SK-N-SH (cell line): ENCODE measurements around the gene TMEM97. TPM values are rescaled to one million over a fixed set of nuclear protein-coding genes. Genes with fewer than 3 reads are reported as not detected.

Source experiments
- CTCF ChIA-PET: fragments of 300-600, 350-600 bp; formaldehyde crosslinking; extraction: SDS; loops from one replicate; lab custom pipeline; 2021; lab: Yijun Ruan, JAX
- POLR2A ChIA-PET: fragments of 350-600 bp; sonication (Branson Sonifier 250); formaldehyde crosslinking; extraction: SDS; loops from one replicate; lab custom pipeline; 2020; ENCODE audit warnings: antibody characterized with exemption, inconsistent platforms; lab: Yijun Ruan, JAX
- DNase-seq: peaks from one replicate; pipeline ENCODE4 v3.0.0; 2012
- H2AFZ ChIP-seq: fragments of 200-600 bp; sonication (generic); 2 replicates; pipeline ENCODE4 v1.8.1; 2016; ENCODE audit warnings: antibody characterized with exemption, mild to moderate bottlenecking, low read depth
- H3F3A ChIP-seq: fragments of 200-600 bp; sonication (generic); replicated peaks from 2 replicates; pipeline ENCODE3; 2016; ENCODE audit warnings: antibody characterized with exemption, mild to moderate bottlenecking; ENCODE audit not compliant: insufficient read depth
- H3K27ac ChIP-seq, 2 experiments: fragments of 200-500 bp in 1 of 2; fragments of 200-600 bp in 1 of 2; sonication (Bioruptor generic) in 1 of 2; sonication (generic), shearing (Covaris generic) in 1 of 2; 2 replicates each; pipeline versions ENCODE4 v1.5.1 to v1.6.1; 2014 to 2016; ENCODE audit warnings: low read depth in 2 of 2, inconsistent platforms in 1 of 2, low read length in 1 of 2, mild to moderate bottlenecking in 1 of 2, mixed read lengths in 1 of 2
- H3K27me3 ChIP-seq: fragments of 200-600 bp; sonication (generic), shearing (Covaris generic); 2 replicates; pipeline ENCODE4 v1.6.1; 2016; ENCODE audit warnings: mixed run types; ENCODE audit not compliant: insufficient read depth
- H3K36me3 ChIP-seq, 2 experiments: fragments of 200-500 bp in 1 of 2; fragments of 200-600 bp in 1 of 2; sonication (Bioruptor generic) in 1 of 2; sonication (generic) in 1 of 2; replicated peaks in 1 of 2; 2 replicates each; pipeline versions ENCODE3 to v1.5.1; 2014 to 2016; ENCODE audit warnings: low read length in 1 of 2, mild to moderate bottlenecking in 1 of 2; ENCODE audit not compliant: insufficient read depth in 2 of 2, control insufficient read depth in 1 of 2
- H3K4me1 ChIP-seq, 2 experiments: fragments of 200-500 bp in 1 of 2; fragments of 200-600 bp in 1 of 2; sonication (Bioruptor generic) in 1 of 2; sonication (generic), shearing (Covaris generic) in 1 of 2; 2 replicates each; pipeline versions ENCODE4 v1.5.1 to v1.6.1; 2014 to 2016; ENCODE audit warnings: low read depth in 1 of 2, low read length in 1 of 2, mixed run types in 1 of 2; ENCODE audit not compliant: insufficient read depth in 2 of 2, control insufficient read depth in 1 of 2
- H3K4me2 ChIP-seq: fragments of 200-600 bp; sonication (generic), shearing (Covaris generic); 2 replicates; pipeline ENCODE4 v1.6.1; 2017; ENCODE audit warnings: mixed run types
- H3K4me3 ChIP-seq, 2 experiments: fragments of 200-500 bp in 1 of 2; fragments of 200-600 bp in 1 of 2; sonication (Bioruptor generic) in 1 of 2; sonication (generic), shearing (Covaris generic) in 1 of 2; 2 replicates each; pipeline versions ENCODE4 v1.5.1 to v1.8.1; 2014 to 2016; ENCODE audit warnings: low read depth in 2 of 2, inconsistent platforms in 1 of 2, low read length in 1 of 2, mild to moderate bottlenecking in 1 of 2, mixed read lengths in 1 of 2, moderate library complexity in 1 of 2
- H3K79me2 ChIP-seq: fragments of 200-600 bp; sonication (generic); 2 replicates; pipeline ENCODE4 v1.8.1; 2017; ENCODE audit warnings: mild to moderate bottlenecking; ENCODE audit not compliant: insufficient read depth
- H3K9ac ChIP-seq: fragments of 200-600 bp; sonication (generic); 2 replicates; pipeline ENCODE4 v1.6.1; 2017; ENCODE audit warnings: mixed run types
- H3K9me2 ChIP-seq: fragments of 200-600 bp; sonication (generic); 2 replicates; pipeline ENCODE4 v1.6.1; 2017; ENCODE audit warnings: mixed run types
- H3K9me3 ChIP-seq: fragments of 200-600 bp; sonication (generic); 2 replicates; pipeline ENCODE4 v1.6.1; 2017; ENCODE audit warnings: mixed run types, mild to moderate bottlenecking, moderate library complexity
- H4K20me1 ChIP-seq: fragments of 200-600 bp; sonication (generic); 2 replicates; pipeline ENCODE4 v1.6.1; 2017; ENCODE audit warnings: mild to moderate bottlenecking, mixed run types; ENCODE audit not compliant: insufficient read depth
- CTCF ChIP-seq: fragments of 200-600 bp; sonication (generic); IDR thresholded peaks from 2 replicates; pipeline ENCODE4 v1.6.1; 2017; ENCODE audit warnings: antibody characterized with exemption, mild to moderate bottlenecking, moderate library complexity
- ELF1 ChIP-seq: IDR thresholded peaks from 2 replicates; pipeline ENCODE4 v1.4.0; 2012
- EP300 ChIP-seq, 2 experiments: IDR thresholded peaks; 2 replicates each; pipeline versions ENCODE4 v1.4.0 to v1.6.1; 2012; ENCODE audit warnings: borderline replicate concordance in 1 of 2, low read depth in 1 of 2, low read length in 1 of 2
- FOXM1 ChIP-seq: IDR thresholded peaks from 2 replicates; pipeline ENCODE4 v1.4.0; 2012; ENCODE audit warnings: low read depth, mild to moderate bottlenecking
- JUND ChIP-seq: IDR thresholded peaks from 2 replicates; pipeline ENCODE4 v1.4.0; 2012
- MEF2A ChIP-seq: IDR thresholded peaks from 2 replicates; pipeline ENCODE4 v1.4.0; 2012; ENCODE audit warnings: low read depth, borderline replicate concordance
- NRF1 ChIP-seq: IDR thresholded peaks from 2 replicates; pipeline ENCODE4 v1.6.1; 2012; ENCODE audit warnings: low read depth, mild to moderate bottlenecking, low read length
- RAD21 ChIP-seq: IDR thresholded peaks from 2 replicates; pipeline ENCODE4 v1.6.1; 2012; ENCODE audit warnings: mild to moderate bottlenecking, low read length
- RFX5 ChIP-seq: IDR thresholded peaks from 2 replicates; pipeline ENCODE4 v1.6.1; 2012; ENCODE audit warnings: mild to moderate bottlenecking, improper control_type of control experiment, low read length
- SMC3 ChIP-seq: IDR thresholded peaks from 2 replicates; pipeline ENCODE4 v1.6.1; 2012; ENCODE audit warnings: low read depth, low read length, improper control_type of control experiment
- TAF1 ChIP-seq: IDR thresholded peaks from 2 replicates; pipeline ENCODE4 v1.6.1; 2012; ENCODE audit warnings: low read depth, mild to moderate bottlenecking, low read length, moderate library complexity, borderline replicate concordance
- TCF12 ChIP-seq: IDR thresholded peaks from 2 replicates; pipeline ENCODE4 v1.4.0; 2012
- TEAD4 ChIP-seq: IDR thresholded peaks from 2 replicates; pipeline ENCODE4 v1.4.0; 2012; ENCODE audit warnings: mild to moderate bottlenecking, borderline replicate concordance; ENCODE audit not compliant: insufficient read depth
- YY1 ChIP-seq: IDR thresholded peaks from 2 replicates; pipeline ENCODE4 v1.4.0; 2012; ENCODE audit warnings: low read depth, mild to moderate bottlenecking
- WGBS: methylation state at CpG from one replicate; pipeline ENCODE4 v1.1.6; 2017; ENCODE audit warnings: low lambda C conversion rate; 5-methylcytosine and 5-hydroxymethylcytosine counted together
- polyA plus RNA-seq, 3 experiments: library from polyadenylated mRNA; depleted of rRNA; stranded (reverse); fragments of >200 nt; gene quantifications; 2 replicates each; pipeline ENCODE4 v1.2.3, GENCODE V29; 2012
- TF ChIP-seq, protein P1 (sequence below): IDR thresholded peaks from 2 replicates; pipeline ENCODE4; 2012
- TF ChIP-seq, protein P2 (sequence below): IDR thresholded peaks from 2 replicates; pipeline ENCODE4 v1.4.0; 2012; ENCODE audit warnings: low read depth, borderline replicate concordance
- TF ChIP-seq, protein P3 (sequence below): IDR thresholded peaks from 2 replicates; pipeline ENCODE4 v1.4.0; 2012; ENCODE audit warnings: low read depth, borderline replicate concordance

TMEM97 gene
- polyA plus RNA-seq, 1 of the 3 experiments (the other 2 are of a cell fraction), result 8.6 TPM

DNA sequence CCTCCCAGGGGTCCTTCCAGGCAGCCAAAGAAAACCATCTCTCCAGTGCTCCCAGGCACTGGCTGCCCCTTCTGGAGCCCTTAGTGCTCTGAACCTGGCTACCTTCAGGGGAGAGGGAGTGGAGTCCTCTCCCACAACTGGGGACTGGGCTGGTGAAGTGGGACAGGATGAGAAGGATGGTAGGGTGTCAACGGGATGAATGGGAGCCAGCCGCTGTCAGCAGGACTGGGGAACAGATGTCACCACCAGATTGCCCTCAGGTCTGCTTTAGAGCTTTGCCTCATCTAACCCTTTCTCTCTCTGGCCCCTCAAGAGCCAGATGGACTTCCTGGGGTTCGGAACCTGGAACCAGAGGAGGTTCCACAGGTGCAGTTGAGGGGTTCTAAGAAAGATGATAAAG is 46.5 kb downstream of the TMEM97 start (continued):
- TF ChIP-seq, protein P1, sequence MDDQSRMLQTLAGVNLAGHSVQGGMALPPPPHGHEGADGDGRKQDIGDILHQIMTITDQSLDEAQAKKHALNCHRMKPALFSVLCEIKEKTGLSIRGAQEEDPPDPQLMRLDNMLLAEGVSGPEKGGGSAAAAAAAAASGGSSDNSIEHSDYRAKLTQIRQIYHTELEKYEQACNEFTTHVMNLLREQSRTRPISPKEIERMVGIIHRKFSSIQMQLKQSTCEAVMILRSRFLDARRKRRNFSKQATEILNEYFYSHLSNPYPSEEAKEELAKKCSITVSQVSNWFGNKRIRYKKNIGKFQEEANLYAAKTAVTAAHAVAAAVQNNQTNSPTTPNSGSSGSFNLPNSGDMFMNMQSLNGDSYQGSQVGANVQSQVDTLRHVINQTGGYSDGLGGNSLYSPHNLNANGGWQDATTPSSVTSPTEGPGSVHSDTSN, result no peak

DNA sequence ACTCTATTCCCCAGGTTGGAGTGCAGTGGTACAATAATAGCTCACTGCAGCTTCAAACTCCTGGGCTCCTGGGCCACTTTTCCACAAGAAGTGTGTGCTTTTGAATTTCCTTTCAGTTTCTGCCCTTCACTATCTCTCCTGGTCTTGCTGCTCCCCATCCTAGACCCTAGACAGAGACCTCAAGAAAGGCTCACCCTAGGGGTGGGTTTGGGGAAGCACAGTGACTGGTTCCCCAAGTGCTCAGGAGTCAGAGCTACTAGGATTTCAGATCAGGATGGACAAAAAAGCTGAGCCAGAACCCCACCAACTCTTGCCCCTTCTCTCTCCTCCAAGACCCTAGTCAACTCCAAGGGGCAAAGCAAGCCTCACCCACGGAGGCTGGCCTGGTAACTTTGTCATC is 47.6 kb downstream of the TMEM97 start:
- no peak for DNase-seq
- Histone ChIP-seq H3K36me3 (peaks cover under 1 to 21% of the 10 kb centered on the region in 2 experiments), H3K9me2 (no peaks in the 10 kb centered on the region), H2AFZ (no peak overlapping the region), H3K79me2 (no peaks in the 10 kb centered on the region), H3K27me3 (no peaks in the 10 kb centered on the region), H4K20me1 (no peaks in the 10 kb centered on the region), H3K9ac (no peak overlapping the region), H3K4me2 (no peak overlapping the region), H3K9me3 (no peaks in the 10 kb centered on the region), H3F3A (peaks cover 21% of the 10 kb centered on the region), H3K4me3 (no peak overlapping the region), H3K27ac (no peak overlapping the region), H3K4me1 (peaks cover 7 to 15% of the 10 kb centered on the region in 2 experiments)
- ChIA-PET POLR2A (interaction anchor here (1.2 kb wide), 1 partner anchor 9 kb away, joined by 3 read pairs; the partner anchor contains the start of gene POLDIP2), CTCF (interaction anchor here (0.8 to 1.3 kb wide), 2 partner anchors 10 to 21 kb away, joined by 4 to 5 read pairs; no protein-coding TSS in a partner anchor)
- TF ChIP-seq EP300 (IDR thresholded peaks at IDR 0.05; ENCODE audit: borderline replicate concordance in 1 of 2, low read depth in 1 of 2, low read length in 1 of 2), result no peak
- TF ChIP-seq FOXM1, result no peak
- TF ChIP-seq RAD21, result no peak
- peak; percentile 11; the same call in 1 of the 2 replicates for TF ChIP-seq CTCF
- TF ChIP-seq JUND, result no peak
- TF ChIP-seq SMC3, result no peak
- no peak for TF ChIP-seq TEAD4
- no peak for TF ChIP-seq TCF12
- 75% methylated on average over 1 of the region's 1 CpG for WGBS

DNA sequence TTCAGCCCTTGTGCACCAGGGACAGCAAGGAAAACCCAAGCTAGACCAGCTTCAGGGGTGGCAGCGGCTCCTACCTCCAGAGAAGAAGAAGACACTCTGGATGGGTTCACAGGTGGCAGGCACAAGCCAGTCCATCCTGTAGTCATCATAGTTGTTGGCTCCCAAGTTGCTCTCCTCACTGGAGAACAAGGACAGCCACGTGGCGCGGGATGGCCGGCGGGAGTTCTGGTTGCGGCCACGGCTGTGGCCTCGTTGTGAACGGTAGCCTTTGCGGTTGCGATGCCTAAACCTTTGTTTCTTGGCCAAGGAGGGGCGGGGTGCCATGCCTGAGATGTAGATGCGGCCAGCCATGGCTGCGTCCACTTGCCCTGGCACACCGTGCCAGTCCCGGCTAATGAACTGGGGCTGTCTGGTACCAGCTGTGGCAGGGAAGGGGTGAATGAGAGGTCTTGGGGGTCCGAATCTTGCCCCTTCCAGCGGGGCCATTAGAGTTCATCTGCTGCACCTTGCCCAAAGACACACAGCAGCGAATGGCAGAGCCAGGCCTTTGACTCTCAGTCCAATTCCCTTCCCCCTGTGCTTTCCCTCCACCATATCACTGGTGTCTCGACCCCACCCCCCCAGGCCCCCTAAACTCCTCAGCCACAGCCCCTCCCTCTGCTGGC is 48.8 kb downstream of the TMEM97 start:
- Histone ChIP-seq H4K20me1 (peaks cover 3% of the 10 kb centered on the region), H3K9ac (no peak overlapping the region), H3K36me3 (peaks cover 0 to 16% of the 10 kb centered on the region in 2 experiments), H3F3A (peaks cover 21% of the 10 kb centered on the region), H3K4me2 (no peak overlapping the region), H3K9me2 (no peaks in the 10 kb centered on the region), H3K4me3 (no peak overlapping the region), H3K79me2 (peaks cover 4% of the 10 kb centered on the region; the same call in 1 of the 2 replicates), H2AFZ (no peak overlapping the region), H3K9me3 (no peaks in the 10 kb centered on the region), H3K27me3 (no peaks in the 10 kb centered on the region), H3K27ac (no peak overlapping the region), H3K4me1 (peaks cover 7 to 18% of the 10 kb centered on the region in 2 experiments)
- WGBS, result 79% methylated on average over 6 of the region's 21 CpGs
- TF ChIP-seq FOXM1 (no peak), RAD21 (no peak), NRF1 (no peak), TAF1 (no peak), ELF1 (no peak), YY1 (no peak), RFX5 (no peak), MEF2A (no peak)
- TF ChIP-seq, protein P2, sequence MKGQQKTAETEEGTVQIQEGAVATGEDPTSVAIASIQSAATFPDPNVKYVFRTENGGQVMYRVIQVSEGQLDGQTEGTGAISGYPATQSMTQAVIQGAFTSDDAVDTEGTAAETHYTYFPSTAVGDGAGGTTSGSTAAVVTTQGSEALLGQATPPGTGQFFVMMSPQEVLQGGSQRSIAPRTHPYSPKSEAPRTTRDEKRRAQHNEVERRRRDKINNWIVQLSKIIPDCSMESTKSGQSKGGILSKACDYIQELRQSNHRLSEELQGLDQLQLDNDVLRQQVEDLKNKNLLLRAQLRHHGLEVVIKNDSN, result no peak
- TF ChIP-seq, protein P3, sequence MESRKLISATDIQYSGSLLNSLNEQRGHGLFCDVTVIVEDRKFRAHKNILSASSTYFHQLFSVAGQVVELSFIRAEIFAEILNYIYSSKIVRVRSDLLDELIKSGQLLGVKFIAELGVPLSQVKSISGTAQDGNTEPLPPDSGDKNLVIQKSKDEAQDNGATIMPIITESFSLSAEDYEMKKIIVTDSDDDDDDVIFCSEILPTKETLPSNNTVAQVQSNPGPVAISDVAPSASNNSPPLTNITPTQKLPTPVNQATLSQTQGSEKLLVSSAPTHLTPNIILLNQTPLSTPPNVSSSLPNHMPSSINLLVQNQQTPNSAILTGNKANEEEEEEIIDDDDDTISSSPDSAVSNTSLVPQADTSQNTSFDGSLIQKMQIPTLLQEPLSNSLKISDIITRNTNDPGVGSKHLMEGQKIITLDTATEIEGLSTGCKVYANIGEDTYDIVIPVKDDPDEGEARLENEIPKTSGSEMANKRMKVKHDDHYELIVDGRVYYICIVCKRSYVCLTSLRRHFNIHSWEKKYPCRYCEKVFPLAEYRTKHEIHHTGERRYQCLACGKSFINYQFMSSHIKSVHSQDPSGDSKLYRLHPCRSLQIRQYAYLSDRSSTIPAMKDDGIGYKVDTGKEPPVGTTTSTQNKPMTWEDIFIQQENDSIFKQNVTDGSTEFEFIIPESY, result no peak
- ChIA-PET POLR2A (no interaction called here), CTCF (interaction anchor here (1.3 kb wide), 1 partner anchor 22 kb away, joined by 4 read pairs; no protein-coding TSS in a partner anchor)
- no peak for DNase-seq
